Upper lobe of left lung (tissue), 6 donors: Measurements from ENCODE around the gene CCDC112. TPM values are rescaled to one million over a fixed set of nuclear protein-coding genes. Genes with fewer than 3 reads are reported as not detected.
"Not testable (repeated sequence)": the region's sequence is repeated elsewhere in the genome, so short reads cannot be mapped to it uniquely, and the experiment has no call there.

Source experiments
- ATAC-seq, 2 donors: fragments of 200-7000 bp; cut with Tn5 transposase; one replicate each; pipeline ENCODE4 v1.9.1; 2022; ENCODE audit warnings: mild to moderate bottlenecking in 2 of 2, moderate library complexity in 2 of 2; ENCODE audit not compliant: low FRiP score in 2 of 2
- DNase-seq, 2 donors: peaks; one replicate each; pipeline ENCODE4 v3.0.0-alpha.2; 2019 to 2020
- H3K27ac ChIP-seq, 4 donors: fragments of 200-600 bp; sonication (generic); one replicate each; pipeline ENCODE4 v1.5.1; 2016 to 2019
- H3K27me3 ChIP-seq, 4 donors: fragments of 200-600 bp; sonication (generic); one replicate each; pipeline ENCODE4 v1.5.1; 2017 to 2019
- H3K36me3 ChIP-seq, 4 donors: fragments of 200-600 bp; sonication (generic); one replicate each; pipeline ENCODE4 v1.5.1; 2016 to 2019
- H3K4me1 ChIP-seq, 4 donors: fragments of 200-600 bp; sonication (generic); one replicate each; pipeline ENCODE4 v1.5.1; 2018 to 2019
- H3K4me3 ChIP-seq, 4 donors: fragments of 200-600 bp; sonication (generic); one replicate each; pipeline ENCODE4 v1.5.1; 2017 to 2019; ENCODE audit warnings: mild to moderate bottlenecking in 2 of 4, moderate library complexity in 1 of 4
- H3K9me3 ChIP-seq, 4 donors: fragments of 200-600 bp; sonication (generic); one replicate each; pipeline ENCODE4 v1.5.1; 2018 to 2019
- EP300 ChIP-seq, 4 donors: sonication (generic); formaldehyde crosslinking; IDR thresholded peaks; one replicate each; pipeline ENCODE4 v1.5.1; 2017; ENCODE audit warnings: antibody characterized with exemption in 4 of 4, control low read depth in 2 of 4
- POLR2A ChIP-seq, 4 donors: fragments of 450-650 bp; IDR thresholded peaks; one replicate each; pipeline ENCODE4 v1.5.1; 2016 to 2017; ENCODE audit warnings: antibody characterized with exemption in 4 of 4, mild to moderate bottlenecking in 2 of 4
- POLR2AphosphoS5 ChIP-seq, 2 donors: sonication (generic); formaldehyde crosslinking; IDR thresholded peaks; one replicate each; pipeline ENCODE4 v1.5.1; 2017; ENCODE audit warnings: antibody characterized with exemption in 2 of 2
- WGBS, 2 donors: methylation state at CpG; one replicate each; pipeline ENCODE4 v1.1.5; 2017 to 2018; 5-methylcytosine and 5-hydroxymethylcytosine counted together
- total RNA-seq, 6 donors: library from RNA; depleted of rRNA in 4 of 6; stranded (reverse); fragments of >200 nt in 4 of 6; gene quantifications; one replicate each; pipeline versions ENCODE4 v1.1.0 to v1.2.1, GENCODE V29; 2016 to 2021
- TF ChIP-seq, protein P1 (sequence below), 6 experiments: fragments of 450-650 bp in 4 of 6; fragments of 200-600 bp in 2 of 6; sonication (generic) in 2 of 6; IDR thresholded peaks; one replicate each; pipeline ENCODE4 v1.5.1; 2016 to 2019; ENCODE audit warnings: antibody characterized with exemption in 6 of 6
- donor health status: DM: no; HTN: no; CAD: no; lungs with moderate emphysema.
- donor health status: DM: no; HTN: yes; CAD: no; lungs with severe emphysema.

The CCDC112 gene
- total RNA-seq, 6 donors from 2014 or later, result 1.8 to 32.7 (median 8.0) TPM

DNA sequence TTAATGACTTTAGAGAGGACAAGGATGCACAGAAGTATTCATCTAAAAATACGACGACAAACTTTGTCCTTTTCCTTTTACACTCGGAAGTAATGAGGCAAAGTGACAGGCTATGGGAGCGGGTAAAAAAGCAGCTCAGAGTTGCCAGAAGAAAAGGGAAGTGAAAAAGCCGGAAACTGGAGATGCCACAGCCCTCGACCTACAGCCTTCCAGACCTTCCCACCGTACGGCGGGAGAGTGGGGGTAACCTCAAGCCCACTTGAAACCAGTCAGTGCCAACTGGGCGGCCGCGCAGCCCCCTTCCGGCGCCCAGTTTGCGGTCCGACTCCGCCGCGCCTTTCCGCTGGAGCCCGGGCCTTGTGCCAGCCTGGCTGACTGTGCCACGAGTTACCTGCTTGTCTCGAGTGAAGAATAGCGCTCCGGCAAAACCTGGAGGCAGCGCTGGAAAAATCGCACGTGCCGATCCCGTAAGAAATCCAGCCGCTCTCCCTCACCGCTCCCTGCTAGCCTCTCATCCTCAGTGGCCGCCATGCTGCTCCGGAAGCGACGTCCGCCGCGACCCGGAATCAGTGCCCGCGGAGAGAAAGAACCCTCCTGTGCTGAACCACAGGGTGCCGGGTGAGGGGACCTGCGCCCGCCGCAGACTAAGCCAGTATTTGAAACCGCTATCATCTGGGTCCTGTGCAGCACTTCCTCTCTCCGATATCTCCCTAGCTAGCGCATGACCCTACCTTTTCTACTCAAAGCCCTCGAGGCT lies 34.0 kb downstream of the CCDC112 start, which contains the start of gene PGGT1B:
PGGT1B (minus strand) TSS at position 557 of the 757 bp plus-strand sequence; CDS start at position 531, 26 bp downstream.
- Histone ChIP-seq H3K27ac (peak within 1 kb of the TSS; percentile 84 to 87 (median 87)), H3K36me3 (peaks cover 0 to 4% (median 0%) of the 10 kb centered on the region in 4 donors), H3K9me3 (no peaks in the 10 kb centered on the region), H3K4me3 (peak within 1 kb of the TSS; percentile 70 to 89 (median 75)), H3K4me1 (peaks cover 12 to 33% (median 19%) of the 10 kb centered on the region in 4 donors), H3K27me3 (no peaks in the 10 kb centered on the region)
- ATAC-seq (peak; percentile 94 to 98), DNase-seq (peak; percentile 75 to 95)
- TF ChIP-seq POLR2A (IDR thresholded peaks at IDR 0.05) (peak in 2 of 4 donors; percentile 28 to 66), EP300 (IDR thresholded peaks at IDR 0.05) (no peak), POLR2AphosphoS5 (IDR thresholded peaks at IDR 0.05) (peak in 1 of 2 donors; percentile 44)
- TF ChIP-seq, protein P1, sequence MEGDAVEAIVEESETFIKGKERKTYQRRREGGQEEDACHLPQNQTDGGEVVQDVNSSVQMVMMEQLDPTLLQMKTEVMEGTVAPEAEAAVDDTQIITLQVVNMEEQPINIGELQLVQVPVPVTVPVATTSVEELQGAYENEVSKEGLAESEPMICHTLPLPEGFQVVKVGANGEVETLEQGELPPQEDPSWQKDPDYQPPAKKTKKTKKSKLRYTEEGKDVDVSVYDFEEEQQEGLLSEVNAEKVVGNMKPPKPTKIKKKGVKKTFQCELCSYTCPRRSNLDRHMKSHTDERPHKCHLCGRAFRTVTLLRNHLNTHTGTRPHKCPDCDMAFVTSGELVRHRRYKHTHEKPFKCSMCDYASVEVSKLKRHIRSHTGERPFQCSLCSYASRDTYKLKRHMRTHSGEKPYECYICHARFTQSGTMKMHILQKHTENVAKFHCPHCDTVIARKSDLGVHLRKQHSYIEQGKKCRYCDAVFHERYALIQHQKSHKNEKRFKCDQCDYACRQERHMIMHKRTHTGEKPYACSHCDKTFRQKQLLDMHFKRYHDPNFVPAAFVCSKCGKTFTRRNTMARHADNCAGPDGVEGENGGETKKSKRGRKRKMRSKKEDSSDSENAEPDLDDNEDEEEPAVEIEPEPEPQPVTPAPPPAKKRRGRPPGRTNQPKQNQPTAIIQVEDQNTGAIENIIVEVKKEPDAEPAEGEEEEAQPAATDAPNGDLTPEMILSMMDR (IDR thresholded peaks at IDR 0.05), result no peak
- WGBS, 2 donors, result 1 to 2% methylated on average over 31 to 38 of the region's 50 CpGs

DNA sequence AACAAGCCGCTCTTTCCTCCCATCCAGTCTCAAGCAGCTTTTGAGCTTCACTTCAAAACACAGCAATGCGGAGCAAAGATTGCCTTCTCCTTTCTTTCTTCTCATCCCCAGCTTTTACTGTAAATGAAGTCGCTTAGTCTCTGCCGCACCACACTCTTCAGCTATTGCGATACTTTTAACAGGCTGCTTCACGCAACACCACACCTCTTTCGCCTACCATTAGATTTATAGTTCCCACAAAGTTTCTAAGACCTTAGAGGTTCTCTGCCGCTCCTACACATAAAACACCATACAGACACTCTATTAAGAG lies 34.5 kb downstream of the CCDC112 start:
- Histone ChIP-seq H3K36me3 (peaks cover 0 to 4% (median 0%) of the 10 kb centered on the region in 4 donors), H3K4me3 (peak overlapping the region; percentile 70 to 89 (median 75)), H3K27ac (peak overlapping the region; percentile 84 to 87 (median 87)), H3K9me3 (no peaks in the 10 kb centered on the region), H3K4me1 (peaks cover 12 to 33% (median 19%) of the 10 kb centered on the region in 4 donors), H3K27me3 (no peaks in the 10 kb centered on the region)
- 3 to 5% methylated on average over 8 of the region's 8 CpGs for WGBS, 2 donors
- peak; percentile 16 to 38 for ATAC-seq
- TF ChIP-seq POLR2AphosphoS5 (IDR thresholded peaks at IDR 0.05), result no peak
- no peak for TF ChIP-seq POLR2A (IDR thresholded peaks at IDR 0.05)
- TF ChIP-seq EP300 (IDR thresholded peaks at IDR 0.05), result no peak
- TF ChIP-seq, protein P1 (IDR thresholded peaks at IDR 0.05), result no peak
- DNase-seq, result no peak

DNA sequence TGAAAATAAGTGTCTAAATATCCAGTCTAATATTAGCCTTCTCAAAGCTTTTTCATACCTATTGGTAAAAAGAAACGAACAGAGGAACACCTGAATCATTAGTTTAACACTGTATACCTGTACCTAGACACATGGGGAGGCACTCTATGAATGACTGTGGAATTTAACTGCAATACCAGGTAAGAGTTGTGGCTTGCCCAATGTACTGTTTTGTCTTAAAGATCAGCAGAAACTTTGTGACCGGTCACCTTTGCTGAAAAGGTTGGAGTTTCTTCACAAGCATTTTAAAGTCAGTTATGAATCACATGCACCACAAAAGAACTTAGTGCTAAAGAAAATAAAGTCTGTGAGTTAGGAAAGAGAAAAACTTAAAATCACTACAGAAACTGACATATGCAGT lies 36.2 kb downstream of the CCDC112 start:
- Histone ChIP-seq H3K27me3 (no peaks in the 10 kb centered on the region), H3K36me3 (no peaks in the 10 kb centered on the region), H3K4me1 (peaks cover 13 to 40% (median 19%) of the 10 kb centered on the region in 4 donors), H3K9me3 (no peaks in the 10 kb centered on the region), H3K27ac (no peak overlapping the region), H3K4me3 (no peak overlapping the region)
- ATAC-seq (no peak), DNase-seq (no peak)
- TF ChIP-seq POLR2A (IDR thresholded peaks at IDR 0.05), result no peak
- no peak for TF ChIP-seq POLR2AphosphoS5 (IDR thresholded peaks at IDR 0.05)
- TF ChIP-seq, protein P1 (IDR thresholded peaks at IDR 0.05), result no peak
- no peak for TF ChIP-seq EP300 (IDR thresholded peaks at IDR 0.05)
- 95 to 96% methylated on average over 2 of the region's 2 CpGs for WGBS, 2 donors

DNA sequence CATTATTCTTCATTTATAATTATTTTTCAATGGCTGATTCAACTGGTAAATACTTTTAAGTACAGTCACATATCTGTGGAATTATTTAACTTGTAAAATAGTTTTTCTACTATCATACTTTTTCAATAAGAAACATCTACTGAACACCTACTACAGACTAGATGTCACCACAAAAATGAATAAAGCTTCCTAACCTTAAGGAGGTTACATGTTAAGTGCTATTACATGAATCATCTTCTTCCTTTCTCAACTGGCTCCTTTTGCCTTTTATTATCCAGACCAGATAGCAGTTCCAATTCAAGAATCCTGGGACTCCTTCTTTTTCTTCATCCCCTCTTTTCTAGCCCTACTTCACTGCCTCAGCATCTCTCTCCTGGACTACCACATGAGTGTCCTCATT lies 38.5 kb downstream of the CCDC112 start:
- DNase-seq (no peak), ATAC-seq (no peak)
- H3K4me1 ChIP-seq, result peaks cover 15 to 42% (median 22%) of the 10 kb centered on the region in 4 donors
- no peak overlapping the region for H3K27ac ChIP-seq
- TF ChIP-seq, protein P1 (IDR thresholded peaks at IDR 0.05), result no peak
- no peak for TF ChIP-seq POLR2AphosphoS5 (IDR thresholded peaks at IDR 0.05)
- no peaks in the 10 kb centered on the region for H3K27me3 ChIP-seq
- H3K4me3 ChIP-seq, result no peak overlapping the region
- H3K9me3 ChIP-seq, result no peaks in the 10 kb centered on the region
- H3K36me3 ChIP-seq, result no peaks in the 10 kb centered on the region

DNA sequence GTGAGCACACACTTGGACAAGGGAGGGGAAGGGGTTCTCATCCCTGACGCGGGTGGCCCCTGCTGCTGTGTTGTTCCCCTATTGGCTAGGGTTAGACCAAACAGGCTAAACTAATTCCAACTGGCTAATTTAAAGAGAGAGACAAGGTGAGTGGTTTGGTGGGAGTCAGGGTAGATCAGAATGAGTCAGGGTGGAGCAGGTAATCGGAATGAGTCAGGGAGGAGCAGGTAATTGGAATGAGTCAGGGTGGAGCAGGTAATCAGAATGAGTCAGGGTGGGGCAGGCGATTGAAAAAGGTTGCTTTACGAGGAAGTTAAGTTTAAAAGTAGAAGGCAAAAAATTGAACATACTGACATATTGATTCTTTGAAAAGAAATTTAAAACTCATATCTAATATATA lies 47.1 kb downstream of the CCDC112 start:
- H3K27me3 ChIP-seq, H3K36me3 ChIP-seq, DNase-seq, H3K27ac ChIP-seq, H3K9me3 ChIP-seq, ATAC-seq, H3K4me3 ChIP-seq: not testable (repeated sequence)
- WGBS, 2 donors, result 69 to 78% methylated on average over 5 of the region's 5 CpGs
- H3K4me1 ChIP-seq, result peaks cover 0 to 10% (median 6%) of the 10 kb centered on the region in 4 donors
